ENCODE data around the gene RPL5.

DNA sequence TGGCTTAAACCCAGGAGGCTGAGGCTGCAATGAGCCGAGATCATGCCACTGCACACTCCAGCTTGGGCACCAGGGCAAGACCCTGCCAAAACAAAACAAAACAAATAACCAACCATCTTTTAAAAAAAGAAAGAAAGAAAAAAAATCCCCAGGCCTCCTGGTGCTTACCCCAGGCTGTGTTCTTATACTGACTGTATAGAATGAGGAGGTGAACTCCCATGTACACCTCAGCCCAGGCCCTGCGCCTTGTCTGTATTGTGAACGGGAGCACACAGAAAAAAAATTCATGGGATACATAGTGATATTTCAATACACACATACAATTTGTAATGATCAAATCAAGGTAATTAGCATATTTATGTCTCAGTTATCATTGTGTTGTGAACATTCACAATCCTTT lies 14.1 kb downstream of the RPL5 start:
- TF ChIP-seq POLR2AphosphoS5 (IDR thresholded peaks at IDR 0.05; ENCODE audit: borderline replicate concordance, low read depth, low read length) (no peak), EZH2 (IDR thresholded peaks at IDR 0.05) (no peak)
